ENCODE results near the gene CREB1. TPM values are rescaled to one million over a fixed set of nuclear protein-coding genes. Genes with fewer than 3 reads are reported as not detected.

CREB1 gene
- total RNA-seq = 88.9 to 111 TPM (median 97.0 TPM) in 3 replicates

DNA sequence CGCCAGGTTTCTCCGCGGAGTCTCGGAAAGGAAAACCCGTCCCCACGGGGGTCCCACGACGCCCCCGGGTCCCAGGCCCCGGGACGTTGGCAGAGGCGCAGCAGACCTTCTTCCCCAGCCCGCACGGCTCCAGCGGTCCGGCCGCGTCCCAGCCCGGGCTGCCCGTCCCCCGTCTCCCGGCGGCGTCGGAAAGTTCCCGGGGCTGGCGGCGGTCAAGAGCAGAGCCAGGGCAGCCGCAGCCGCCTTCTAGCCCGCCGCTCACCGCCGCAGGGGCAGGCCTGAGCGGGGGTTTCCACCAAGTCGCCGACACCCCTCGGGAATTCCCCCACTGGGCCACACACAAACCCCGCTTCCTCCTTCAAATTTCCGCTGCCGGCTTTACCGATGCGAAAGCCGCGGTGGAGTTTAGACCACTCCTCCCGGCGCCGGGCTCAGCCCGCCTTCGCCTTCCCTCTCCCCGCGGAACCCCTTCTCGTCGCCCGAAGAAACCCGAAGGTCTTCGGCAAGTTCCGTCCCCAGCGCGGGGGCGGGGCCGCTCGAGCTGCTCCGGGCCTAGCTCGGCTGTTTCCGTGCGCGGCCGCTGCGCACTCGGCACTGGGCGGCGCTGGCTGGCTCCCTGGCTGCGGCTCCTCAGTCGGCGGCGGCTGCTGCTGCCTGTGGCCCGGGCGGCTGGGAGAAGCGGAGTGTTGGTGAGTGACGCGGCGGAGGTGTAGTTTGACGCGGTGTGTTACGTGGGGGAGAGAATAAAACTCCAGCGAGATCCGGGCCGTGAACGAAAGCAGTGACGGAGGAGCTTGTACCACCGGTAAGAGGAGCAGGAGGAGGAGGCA, at the start of gene CREB1:
Gene CREB1 (plus strand): TSS at position 633 of the 830 bp plus-strand sequence. CDS start 25,674 bp downstream, outside the sequence.
- peaks cover 22% of the 10 kb centered on the region for H3K4me1 Mint-ChIP-seq
- H3K4me3 Mint-ChIP-seq = peak within 1 kb of the TSS; percentile 95
- H3K27ac Mint-ChIP-seq = peak within 1 kb of the TSS; percentile 100
- no peaks in the 10 kb centered on the region for H3K36me3 Mint-ChIP-seq
- DNase-seq (ENCODE audit: low spot score in 2 of 2, unreplicated experiment in 2 of 2) = peak; percentile 96 to 100
- H3K9me3 Mint-ChIP-seq = no peaks in the 10 kb centered on the region
- H3K27me3 Mint-ChIP-seq (ENCODE audit: low read depth) = peaks cover 10% of the 10 kb centered on the region
- TF ChIP-seq, protein P1, sequence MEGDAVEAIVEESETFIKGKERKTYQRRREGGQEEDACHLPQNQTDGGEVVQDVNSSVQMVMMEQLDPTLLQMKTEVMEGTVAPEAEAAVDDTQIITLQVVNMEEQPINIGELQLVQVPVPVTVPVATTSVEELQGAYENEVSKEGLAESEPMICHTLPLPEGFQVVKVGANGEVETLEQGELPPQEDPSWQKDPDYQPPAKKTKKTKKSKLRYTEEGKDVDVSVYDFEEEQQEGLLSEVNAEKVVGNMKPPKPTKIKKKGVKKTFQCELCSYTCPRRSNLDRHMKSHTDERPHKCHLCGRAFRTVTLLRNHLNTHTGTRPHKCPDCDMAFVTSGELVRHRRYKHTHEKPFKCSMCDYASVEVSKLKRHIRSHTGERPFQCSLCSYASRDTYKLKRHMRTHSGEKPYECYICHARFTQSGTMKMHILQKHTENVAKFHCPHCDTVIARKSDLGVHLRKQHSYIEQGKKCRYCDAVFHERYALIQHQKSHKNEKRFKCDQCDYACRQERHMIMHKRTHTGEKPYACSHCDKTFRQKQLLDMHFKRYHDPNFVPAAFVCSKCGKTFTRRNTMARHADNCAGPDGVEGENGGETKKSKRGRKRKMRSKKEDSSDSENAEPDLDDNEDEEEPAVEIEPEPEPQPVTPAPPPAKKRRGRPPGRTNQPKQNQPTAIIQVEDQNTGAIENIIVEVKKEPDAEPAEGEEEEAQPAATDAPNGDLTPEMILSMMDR (IDR thresholded peaks at IDR 0.05; ENCODE audit: unreplicated experiment) = no peak

DNA sequence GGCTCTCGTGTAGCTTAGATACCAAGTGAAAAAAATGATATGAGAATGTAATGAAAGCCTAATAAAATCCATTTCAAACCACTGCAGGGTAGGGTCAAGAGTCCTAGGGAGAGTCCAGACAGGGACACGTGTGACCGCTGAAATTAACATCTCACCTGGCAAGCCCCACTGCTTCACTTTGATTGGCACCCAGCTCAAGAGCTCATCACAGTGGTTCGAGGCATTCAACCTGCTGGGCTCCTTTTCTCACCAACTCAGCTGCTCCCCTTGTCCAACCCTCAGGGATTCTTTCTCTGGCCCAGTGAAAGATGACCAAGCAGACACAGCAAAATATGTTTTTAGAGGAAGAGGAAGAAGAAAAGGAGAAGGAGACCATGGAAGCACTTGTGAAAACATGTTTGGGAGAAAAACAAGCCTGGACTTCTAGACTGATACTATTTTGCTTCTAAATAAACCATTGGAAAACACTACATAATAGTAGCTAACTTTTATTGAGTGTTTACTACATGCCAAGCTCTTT, 49.2 kb upstream of the CREB1 start:
- no peak overlapping the region for H3K27ac Mint-ChIP-seq
- TF ChIP-seq, protein P1 (IDR thresholded peaks at IDR 0.05; ENCODE audit: unreplicated experiment) = no peak
- H3K4me1 Mint-ChIP-seq = peaks cover 39% of the 10 kb centered on the region
- no peak for DNase-seq (ENCODE audit: low spot score in 2 of 2, unreplicated experiment in 2 of 2)
- no peak overlapping the region for H3K4me3 Mint-ChIP-seq
- H3K9me3 Mint-ChIP-seq = no peaks in the 10 kb centered on the region
- H3K36me3 Mint-ChIP-seq = no peaks in the 10 kb centered on the region
- H3K27me3 Mint-ChIP-seq (ENCODE audit: low read depth) = peaks cover 14% of the 10 kb centered on the region

DNA sequence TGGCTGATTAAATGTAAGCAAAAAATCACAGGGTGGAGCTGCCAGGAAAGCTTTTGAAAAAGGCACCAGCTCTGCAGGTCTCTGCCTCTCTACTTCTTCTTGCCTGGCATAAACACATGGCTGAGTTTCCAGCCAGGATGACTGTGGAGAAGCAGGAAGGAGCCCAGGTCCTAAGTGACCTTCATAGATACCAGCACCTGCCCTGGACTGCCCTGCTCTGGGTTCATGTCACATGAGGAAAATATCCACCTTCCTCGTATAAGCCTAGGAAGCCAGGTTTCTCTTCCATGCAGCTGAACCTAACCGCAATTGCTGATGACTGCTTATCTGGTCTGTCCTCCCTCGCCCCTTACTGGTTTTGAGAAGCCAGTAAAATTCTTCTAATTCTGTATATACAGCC, 47.8 kb upstream of the CREB1 start:
- no peaks in the 10 kb centered on the region for H3K9me3 Mint-ChIP-seq
- peaks cover 38% of the 10 kb centered on the region for H3K4me1 Mint-ChIP-seq
- no peaks in the 10 kb centered on the region for H3K36me3 Mint-ChIP-seq
- DNase-seq (ENCODE audit: low spot score in 2 of 2, unreplicated experiment in 2 of 2) = no peak
- H3K4me3 Mint-ChIP-seq = no peak overlapping the region
- TF ChIP-seq, protein P1 (IDR thresholded peaks at IDR 0.05; ENCODE audit: unreplicated experiment) = no peak
- no peak overlapping the region for H3K27ac Mint-ChIP-seq
- peaks cover 14% of the 10 kb centered on the region for H3K27me3 Mint-ChIP-seq (ENCODE audit: low read depth)

DNA sequence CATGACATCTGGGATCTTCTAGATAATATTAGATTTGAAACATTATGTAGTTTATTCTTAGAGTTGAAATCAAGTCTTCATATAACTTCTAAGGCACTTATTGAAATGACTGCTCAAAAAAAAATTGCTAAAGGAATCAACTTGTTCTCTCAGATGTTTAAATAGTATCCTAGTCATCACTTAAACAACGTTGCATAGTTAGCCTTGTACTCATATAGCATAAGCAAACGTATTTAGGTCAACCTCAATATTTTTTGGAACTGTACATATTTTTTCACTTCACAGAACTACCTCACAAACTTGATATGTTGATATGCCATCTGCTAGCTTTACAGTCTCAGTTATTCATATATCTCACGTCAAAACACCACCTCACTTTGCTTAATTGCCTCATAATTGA, 47.1 kb upstream of the CREB1 start:
- H3K4me3 Mint-ChIP-seq = no peak overlapping the region
- peak overlapping the region; percentile 60 for H3K27ac Mint-ChIP-seq
- no peak for DNase-seq (ENCODE audit: low spot score in 2 of 2, unreplicated experiment in 2 of 2)
- peaks cover 14% of the 10 kb centered on the region for H3K27me3 Mint-ChIP-seq (ENCODE audit: low read depth)
- TF ChIP-seq, protein P1 (IDR thresholded peaks at IDR 0.05; ENCODE audit: unreplicated experiment) = no peak
- no peaks in the 10 kb centered on the region for H3K36me3 Mint-ChIP-seq
- peaks cover 35% of the 10 kb centered on the region for H3K4me1 Mint-ChIP-seq
- H3K9me3 Mint-ChIP-seq = no peaks in the 10 kb centered on the region

DNA sequence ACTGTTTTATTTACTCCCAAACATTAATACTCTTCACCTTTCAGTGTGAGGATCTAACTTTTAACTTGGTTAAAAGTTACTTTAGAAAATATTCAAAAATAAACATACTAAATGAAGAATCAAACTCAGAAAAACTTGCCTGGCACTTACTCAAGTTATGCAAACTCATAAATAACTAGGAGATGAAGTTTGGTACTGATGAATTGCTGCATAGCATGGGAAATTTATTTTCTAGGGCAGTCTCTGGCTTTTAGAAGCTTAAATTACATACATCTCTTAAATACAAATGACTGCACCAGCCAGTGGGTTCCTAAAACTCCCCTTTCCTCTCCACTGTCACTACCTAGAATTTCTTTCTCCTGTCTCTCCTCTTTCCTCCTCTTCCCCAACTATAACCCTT, 46.7 kb upstream of the CREB1 start:
- no peak overlapping the region for H3K4me3 Mint-ChIP-seq
- TF ChIP-seq, protein P1 (IDR thresholded peaks at IDR 0.05; ENCODE audit: unreplicated experiment) = no peak

More for the DNA sequence above, 46.7 kb upstream of the CREB1 start:
- no peaks in the 10 kb centered on the region for H3K9me3 Mint-ChIP-seq
- H3K27me3 Mint-ChIP-seq (ENCODE audit: low read depth) = peaks cover 16% of the 10 kb centered on the region
- peaks cover 32% of the 10 kb centered on the region for H3K4me1 Mint-ChIP-seq
- H3K36me3 Mint-ChIP-seq = no peaks in the 10 kb centered on the region
- DNase-seq (ENCODE audit: low spot score in 2 of 2, unreplicated experiment in 2 of 2) = no peak
- peak overlapping the region; percentile 71 for H3K27ac Mint-ChIP-seq

Data from mesothelial cell of epicardium (in vitro differentiated cells).